PC-3 (cell line): ENCODE data around the gene SBNO2. TPM values are rescaled to one million over a fixed set of nuclear protein-coding genes. Genes with fewer than 3 reads are reported as not detected.
"Not testable (repeated sequence)": the region's sequence is repeated elsewhere in the genome, so short reads cannot be mapped to it uniquely, and the experiment has no call there.

Source experiments
- ATAC-seq: fragments of 200-7000 bp; cut with Tn5 transposase; 2 replicates; pipeline ENCODE4 v1.9.1; 2020; ENCODE audit warnings: mild to moderate bottlenecking, moderate library complexity
- BruUV-seq: library from RNA; stranded (reverse); fragments of 400-500 nt; replicated peaks from 2 replicates; lab custom pipeline; 2021; lab: Mats Ljungman, UMichigan
- CTCF ChIA-PET: fragments of 300-600 bp; sonication (Branson Sonifier 250); formaldehyde crosslinking; loops from one replicate; lab custom pipeline; 2022; ENCODE audit warnings: antibody characterized with exemption; lab: Charles Lee
- POLR2A ChIA-PET: fragments of 300-600 bp; sonication (Branson Sonifier 250); formaldehyde crosslinking; loops from one replicate; lab custom pipeline; 2022; ENCODE audit warnings: antibody characterized with exemption; ENCODE audit not compliant: unreplicated experiment; lab: Charles Lee
- DNase-seq: peaks from one replicate; pipeline ENCODE4 v3.0.0-alpha.2; 2015
- H2AFZ ChIP-seq: fragments of 300-600 bp; sonication (generic); 2 replicates; pipeline ENCODE4 v1.6.0; 2016; ENCODE audit warnings: antibody characterized with exemption, low read length
- H3F3A ChIP-seq: fragments of 300-600 bp; sonication (generic); one replicate; pipeline ENCODE4 v1.6.0; 2017; ENCODE audit warnings: antibody characterized with exemption, low read length, control low read depth, mild to moderate bottlenecking; ENCODE audit not compliant: unreplicated experiment
- H3K27ac ChIP-seq: fragments of 300-600 bp; sonication (generic); 2 replicates; pipeline ENCODE4 v1.5.1; 2016; ENCODE audit warnings: mild to moderate bottlenecking, low read length
- H3K27me3 ChIP-seq: fragments of 300-600 bp; sonication (generic); 2 replicates; pipeline ENCODE4 v1.6.1; 2016; ENCODE audit warnings: low read length, mixed read lengths
- H3K36me3 ChIP-seq: fragments of 300-600 bp; sonication (generic); 2 replicates; pipeline ENCODE4 v1.6.1; 2016; ENCODE audit warnings: low read depth, mixed run types, low read length, mixed read lengths
- H3K4me1 ChIP-seq: fragments of 300-600 bp; sonication (generic); 2 replicates; pipeline ENCODE4 v1.5.1; 2016; ENCODE audit warnings: low read length; ENCODE audit not compliant: insufficient read depth
- H3K4me2 ChIP-seq: fragments of 300-600 bp; sonication (generic); 2 replicates; pipeline ENCODE4 v1.6.0; 2016; ENCODE audit warnings: low read length
- H3K4me3 ChIP-seq: fragments of 300-600 bp; sonication (generic); 2 replicates; pipeline ENCODE4 v1.5.1; 2016; ENCODE audit warnings: mild to moderate bottlenecking, low read length, mixed read lengths
- H3K79me2 ChIP-seq: fragments of 300-600 bp; sonication (generic); 2 replicates; pipeline ENCODE4 v1.6.1; 2017; ENCODE audit warnings: low read length, mixed read lengths
- H3K9ac ChIP-seq: fragments of 300-600 bp; sonication (generic); 2 replicates; pipeline ENCODE4 v1.6.0; 2016; ENCODE audit warnings: mild to moderate bottlenecking, low read length
- H3K9me2 ChIP-seq: fragments of 300-600 bp; sonication (generic); replicated peaks from 2 replicates; pipeline ENCODE4 v1.6.1; 2016; ENCODE audit warnings: mixed run types, low read length, mixed read lengths
- H3K9me3 ChIP-seq: fragments of 300-600 bp; sonication (generic); 2 replicates; pipeline ENCODE4 v1.6.1; 2016; ENCODE audit warnings: low read length, mixed read lengths
- H4K20me1 ChIP-seq: fragments of 300-600 bp; sonication (generic); 2 replicates; pipeline ENCODE4 v1.6.1; 2016; ENCODE audit warnings: low read length, mixed read lengths
- CTCF ChIP-seq: fragments of 300-600 bp; sonication (generic); conservative IDR thresholded peaks from 2 replicates; pipeline ENCODE4 v1.5.1; 2017; ENCODE audit warnings: antibody characterized with exemption, low read depth, mild to moderate bottlenecking, low read length
- EZH2 ChIP-seq: fragments of 300-600 bp; sonication (generic); IDR thresholded peaks from one replicate; pipeline ENCODE4 v1.6.1; 2017; ENCODE audit warnings: antibody characterized with exemption, mild to moderate bottlenecking, low read length; ENCODE audit not compliant: unreplicated experiment
- EZH2phosphoT487 ChIP-seq: fragments of 300-600 bp; sonication (generic); IDR thresholded peaks from 2 replicates; pipeline ENCODE4 v1.6.1; 2018; ENCODE audit warnings: mild to moderate bottlenecking, antibody characterized with exemption, low read length, borderline replicate concordance
- intact Hi-C: fragments of 100-400 bp; cut with micrococcal nuclease; formaldehyde crosslinking; loops from 2 replicates; pipeline ENCODE4 v1.9.0; 2023
- total RNA-seq: library from RNA; depleted of rRNA; stranded (reverse); fragments of >200 nt; gene quantifications from 2 replicates; pipeline ENCODE4 v1.2.3, GENCODE V29; 2014

SBNO2 gene
- total RNA-seq, 1 experiment from 2014 or later: 62.4 TPM

- Histone ChIP-seq H4K20me1 (no peaks in the 10 kb centered on the region), H3K36me3 (no peaks in the 10 kb centered on the region; the same call in 1 of the 2 replicates), H3K9me2 (no peaks in the 10 kb centered on the region), H2AFZ (no peak overlapping the region), H3K79me2 (no peaks in the 10 kb centered on the region), H3K4me1 (no peaks in the 10 kb centered on the region), H3K9ac (no peak overlapping the region), H3K4me2 (no peak overlapping the region), H3F3A (no peaks in the 10 kb centered on the region), H3K4me3 (no peak overlapping the region), H3K9me3 (no peaks in the 10 kb centered on the region), H3K27me3 (no peaks in the 10 kb centered on the region), H3K27ac (no peak overlapping the region)
- no peak for TF ChIP-seq EZH2
- TF ChIP-seq CTCF: no peak
- TF ChIP-seq EZH2phosphoT487: no peak
- DNase-seq (no peak), ATAC-seq (no peak)
- ChIA-PET CTCF (no interaction called here), POLR2A (no interaction called here)
- no TSS peak for BruUV-seq
- intact Hi-C loops: no loop called here
Observed at GRCh38 chr19:1115646-1116420, 58.2 kb downstream of the SBNO2 start.

- H3K4me1 ChIP-seq, H4K20me1 ChIP-seq, H3F3A ChIP-seq, H3K79me2 ChIP-seq, ATAC-seq, H3K27ac ChIP-seq, H3K4me2 ChIP-seq, H2AFZ ChIP-seq, H3K9me3 ChIP-seq, H3K27me3 ChIP-seq, POLR2A ChIA-PET, H3K9ac ChIP-seq, H3K4me3 ChIP-seq, H3K36me3 ChIP-seq, H3K9me2 ChIP-seq, BruUV-seq, DNase-seq, CTCF ChIA-PET: not testable (repeated sequence)
- intact Hi-C loops: loop anchor here (5.0 kb wide), 1 partner anchor 78 kb away; no protein-coding TSS in a partner anchor
Observed at GRCh38 chr19:1114728-1115127, 59.3 kb downstream of the SBNO2 start.

- intact Hi-C loops: loop anchor here (5.0 kb wide), 1 partner anchor 78 kb away; no protein-coding TSS in a partner anchor
- H3K36me3 ChIP-seq: no peaks in the 10 kb centered on the region; the same call in 1 of the 2 replicates
- POLR2A ChIA-PET: no interaction called here
- H3K4me2 ChIP-seq: no peak overlapping the region
- no peaks in the 10 kb centered on the region for H3F3A ChIP-seq
- H3K79me2 ChIP-seq: no peaks in the 10 kb centered on the region
- DNase-seq (no peak), ATAC-seq (no peak)
- H3K4me1 ChIP-seq: no peaks in the 10 kb centered on the region
- TF ChIP-seq EZH2 (no peak), EZH2phosphoT487 (no peak), CTCF (no peak)
- H3K4me3 ChIP-seq: no peak overlapping the region
- no peaks in the 10 kb centered on the region for H3K9me2 ChIP-seq
- H3K27ac ChIP-seq: no peak overlapping the region
- CTCF ChIA-PET: interaction anchor here (0.6 kb wide), 1 partner anchor 10 kb away, joined by 5 read pairs; no protein-coding TSS in a partner anchor
- no peaks in the 10 kb centered on the region for H4K20me1 ChIP-seq
- H3K9ac ChIP-seq: no peak overlapping the region
- H3K27me3 ChIP-seq: no peaks in the 10 kb centered on the region
- H3K9me3 ChIP-seq: no peaks in the 10 kb centered on the region
- BruUV-seq: no TSS peak
- no peak overlapping the region for H2AFZ ChIP-seq
Observed at GRCh38 chr19:1113986-1114483, 60.0 kb downstream of the SBNO2 start.
